Adrenal gland (tissue), 12 donors: ENCODE data around the gene DAP3. TPM values are rescaled to one million over a fixed set of nuclear protein-coding genes. Genes with fewer than 3 reads are reported as not detected.

Experiments used
- DNase-seq, 7 donors: peaks; one replicate each; pipeline ENCODE4 v3.0.0-alpha.2; 2019 to 2020
- H3K27ac ChIP-seq, 5 donors: fragments of 200-600 bp; sonication (generic) in 4 of 5; 1 replicate in 3 of 5; 2 replicates in 2 of 5; pipeline versions ENCODE4 v1.5.1 to v1.8.0; 2016 to 2020; ENCODE audit warnings: mild to moderate bottlenecking in 1 of 5
- H3K27me3 ChIP-seq: fragments of 200-600 bp; 2 replicates; pipeline ENCODE4 v1.8.0; 2021
- H3K36me3 ChIP-seq, 2 donors: fragments of 200-600 bp; replicated peaks in 1 of 2; 1 replicate in 1 of 2; 2 replicates in 1 of 2; pipeline versions ENCODE4 v1.5.1 to v1.8.0; 2018 to 2022
- H3K4me1 ChIP-seq, 2 donors: fragments of 200-600 bp; replicated peaks in 1 of 2; 1 replicate in 1 of 2; 2 replicates in 1 of 2; pipeline versions ENCODE4 v1.5.1 to v1.8.0; 2018 to 2021
- H3K4me3 ChIP-seq, 4 donors: fragments of 200-600 bp; sonication (generic) in 3 of 4; one replicate each; pipeline ENCODE4 v1.5.1; 2016 to 2018
- H3K9me3 ChIP-seq, 3 donors: fragments of 200-600 bp; sonication (generic) in 1 of 3; replicated peaks in 1 of 3; 1 replicate in 2 of 3; 2 replicates in 1 of 3; pipeline versions ENCODE4 v1.5.1 to v1.8.0; 2016 to 2021
- POLR2A ChIP-seq, 2 donors: fragments of 450-650 bp; IDR thresholded peaks; one replicate each; pipeline ENCODE4 v1.6.1; 2017; ENCODE audit warnings: antibody characterized with exemption in 2 of 2, mild to moderate bottlenecking in 2 of 2, moderate library complexity in 1 of 2
- WGBS, 4 donors: extraction: QIAGEN DNeasy Blood & Tissue Kit in 2 of 4; methylation state at CpG; one replicate each; pipeline versions ENCODE4 v1.1.5 to v1.1.7; 2013 to 2017; 5-methylcytosine and 5-hydroxymethylcytosine counted together
- intact Hi-C, 2 donors: fragments of 100-400 bp; cut with DNase I; formaldehyde crosslinking; loops; one replicate each; pipeline versions ENCODE4 v1.14.1 to v1.15.0; 2022 to 2023
- polyA plus RNA-seq, 3 donors: library from polyadenylated mRNA; stranded (reverse); fragments of 200-250 nt in 2 of 3; fragments of 350-450 nt in 1 of 3; fragmentation: Illumina TruSeq in 1 of 3; extraction: RNeasy Lipid Tissue Mini Kit (QIAGEN cat#74804) in 1 of 3; gene quantifications; one replicate each; pipeline ENCODE4 v1.2.3, GENCODE V29; 2013 to 2014
- total RNA-seq, 9 donors: library from RNA; depleted of rRNA in 4 of 9; stranded (reverse); fragments of >200 nt in 4 of 9; fragments of 120-200 nt in 1 of 9; fragmentation: NEBNext Ultra II Directional in 1 of 9; extraction: Animal tissue kit (Norgen Biotek cat#: 25700) in 1 of 9; gene quantifications; one replicate each; pipeline versions ENCODE4 v1.1.0 to v1.2.4, GENCODE V29; 2013 to 2023
- TF ChIP-seq, protein P1 (sequence below), 6 experiments: fragments of 450-650 bp in 4 of 6; fragments of 200-600 bp in 2 of 6; sonication (generic) in 1 of 6; IDR thresholded peaks; 1 replicate in 5 of 6; 2 replicates in 1 of 6; pipeline versions ENCODE4 v1.5.1 to v1.8.0; 2016 to 2021; ENCODE audit warnings: antibody characterized with exemption in 6 of 6, mild to moderate bottlenecking in 2 of 6, moderate library complexity in 1 of 6
- donor health status: healthy with polysubstance abuse.
- donor health status: Bipolar disorder and iron deficiency.
- donor health status: DM: yes; HTN: yes; CAD: no.
- donor health status: DM: no; HTN: no; CAD: no.
- donor health status: DM: no; HTN: no; CAD: no.
- donor health status: DM: yes; HTN: yes; CAD: no.

Gene DAP3
- total and polyA plus RNA-seq, 12 donors = 85.4 to 186 (median 115) TPM

DNA sequence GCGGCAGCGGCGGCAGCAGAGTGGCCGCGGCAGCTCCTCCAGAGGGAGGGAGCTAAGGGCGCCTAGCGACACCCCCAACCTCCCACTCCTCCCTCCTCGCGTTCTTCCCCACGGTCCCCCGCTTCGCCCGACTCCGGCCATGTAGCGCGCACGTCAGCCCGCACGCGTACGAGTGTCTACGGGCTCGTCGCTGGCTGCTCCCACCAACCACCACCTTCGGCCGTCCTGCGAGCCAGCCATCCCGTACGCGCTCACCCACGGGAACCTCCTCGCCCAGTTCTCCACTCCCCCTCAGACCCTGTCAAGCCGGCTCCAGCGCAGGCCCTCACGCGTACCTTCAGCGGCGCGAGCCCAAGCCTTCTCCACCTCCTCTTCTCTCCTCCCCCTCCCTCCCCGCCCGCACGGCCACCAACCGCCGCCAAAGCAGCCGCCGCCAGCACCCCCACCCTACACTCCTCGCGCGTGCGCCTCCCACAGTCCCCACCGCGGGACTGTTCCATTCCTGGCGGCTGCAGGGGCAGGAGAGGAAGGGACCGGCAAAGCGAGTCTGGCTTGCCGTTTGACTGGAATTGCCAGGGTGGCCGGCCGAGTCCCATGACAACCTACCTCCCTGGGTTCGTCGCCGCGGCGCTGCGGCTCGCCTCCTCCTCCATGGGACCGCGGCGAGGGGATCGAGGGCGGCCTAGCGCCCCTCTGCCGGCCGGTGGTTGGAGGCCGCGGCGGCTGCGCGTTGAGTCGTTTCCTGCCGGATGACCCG lies 389 bp upstream of the DAP3 start, which contains the start of gene YY1AP1:
Gene YY1AP1, minus strand, starts transcription at position 451 of the 757 bp plus-strand sequence. CDS start 8,338 bp downstream, outside the sequence.
- Histone ChIP-seq H3K4me3 (peak within 1 kb of the TSS; percentile 85 to 96 (median 89)), H3K36me3 (no peaks in the 10 kb centered on the region), H3K4me1 (peaks cover 6 to 42% of the 10 kb centered on the region in 2 donors), H3K27ac (peak within 1 kb of the TSS; percentile 91 to 99 (median 96)), H3K27me3 (no peaks in the 10 kb centered on the region), H3K9me3 (no peaks in the 10 kb centered on the region)
- TF ChIP-seq, protein P1, sequence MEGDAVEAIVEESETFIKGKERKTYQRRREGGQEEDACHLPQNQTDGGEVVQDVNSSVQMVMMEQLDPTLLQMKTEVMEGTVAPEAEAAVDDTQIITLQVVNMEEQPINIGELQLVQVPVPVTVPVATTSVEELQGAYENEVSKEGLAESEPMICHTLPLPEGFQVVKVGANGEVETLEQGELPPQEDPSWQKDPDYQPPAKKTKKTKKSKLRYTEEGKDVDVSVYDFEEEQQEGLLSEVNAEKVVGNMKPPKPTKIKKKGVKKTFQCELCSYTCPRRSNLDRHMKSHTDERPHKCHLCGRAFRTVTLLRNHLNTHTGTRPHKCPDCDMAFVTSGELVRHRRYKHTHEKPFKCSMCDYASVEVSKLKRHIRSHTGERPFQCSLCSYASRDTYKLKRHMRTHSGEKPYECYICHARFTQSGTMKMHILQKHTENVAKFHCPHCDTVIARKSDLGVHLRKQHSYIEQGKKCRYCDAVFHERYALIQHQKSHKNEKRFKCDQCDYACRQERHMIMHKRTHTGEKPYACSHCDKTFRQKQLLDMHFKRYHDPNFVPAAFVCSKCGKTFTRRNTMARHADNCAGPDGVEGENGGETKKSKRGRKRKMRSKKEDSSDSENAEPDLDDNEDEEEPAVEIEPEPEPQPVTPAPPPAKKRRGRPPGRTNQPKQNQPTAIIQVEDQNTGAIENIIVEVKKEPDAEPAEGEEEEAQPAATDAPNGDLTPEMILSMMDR (IDR thresholded peaks at IDR 0.05) = peak in 3 of 6 experiments; percentile 32 to 40 (median 34)
- peak; percentile 32 to 74 for TF ChIP-seq POLR2A (IDR thresholded peaks at IDR 0.05)
- WGBS, 4 donors = 0 to 1% (median 0%) methylated on average over 16 to 81 of the region's 81 CpGs
- DNase-seq = peak; percentile 91 to 95 (median 93)
- intact Hi-C loops = no loop called here

DNA sequence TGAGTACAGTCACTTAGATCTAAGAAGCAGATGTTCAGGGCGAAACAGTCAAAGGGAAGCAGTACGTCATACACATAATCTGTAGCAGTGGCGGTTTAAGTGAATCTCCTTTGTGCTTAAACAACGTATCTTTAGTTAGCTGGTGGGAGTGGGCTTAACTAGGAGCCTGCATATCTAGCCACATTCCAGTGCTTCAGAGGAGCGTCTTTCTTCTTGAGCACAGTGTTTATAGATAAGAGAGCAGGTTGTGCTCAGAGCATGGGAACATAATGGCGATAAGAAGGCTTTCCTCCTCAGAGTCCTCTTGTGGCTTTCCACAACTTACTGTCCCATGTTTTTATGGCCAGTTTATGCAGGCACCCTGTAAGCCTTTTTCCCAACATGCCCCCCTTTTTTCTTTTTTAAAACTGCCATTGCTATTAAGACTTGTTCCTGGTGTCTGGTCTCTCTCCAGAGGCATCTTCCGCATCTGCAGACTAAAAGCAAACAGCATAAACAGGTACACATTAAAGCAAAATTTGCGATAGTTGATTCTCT lies 3.2 kb downstream of the DAP3 start:
- DNase-seq = no peak
- TF ChIP-seq POLR2A (IDR thresholded peaks at IDR 0.05) = no peak
- TF ChIP-seq, protein P1 (IDR thresholded peaks at IDR 0.05) = no peak
- Histone ChIP-seq H3K27ac (no peak overlapping the region), H3K4me1 (peaks cover 12 to 25% of the 10 kb centered on the region in 2 donors), H3K36me3 (no peaks in the 10 kb centered on the region), H3K4me3 (no peak overlapping the region), H3K27me3 (no peaks in the 10 kb centered on the region), H3K9me3 (no peaks in the 10 kb centered on the region)
- 94 to 98% (median 96%) methylated on average over 8 of the region's 8 CpGs for WGBS, 4 donors
- intact Hi-C loops = no loop called here

DNA sequence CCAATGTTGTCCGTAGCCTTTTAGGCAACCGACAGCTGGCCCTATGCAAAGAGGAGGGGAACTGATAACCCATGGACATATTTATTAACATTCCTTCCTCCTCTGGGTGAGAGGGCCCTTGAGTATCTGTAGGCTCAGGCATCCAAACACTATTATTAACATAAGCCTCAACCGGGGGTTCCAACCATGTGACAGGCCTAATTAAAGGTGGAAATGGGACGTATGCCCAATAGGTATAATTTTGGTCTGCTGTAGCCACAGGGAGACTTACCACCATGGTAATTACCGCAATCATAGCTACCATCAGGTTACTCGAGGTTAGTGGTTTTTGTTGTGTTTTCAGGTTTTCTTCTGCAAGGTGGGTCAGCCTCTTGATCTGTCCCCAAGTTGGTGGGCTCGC lies 5.3 kb downstream of the DAP3 start:
- DNase-seq = no peak
- Histone ChIP-seq H3K4me3 (no peak overlapping the region), H3K27me3 (no peaks in the 10 kb centered on the region), H3K36me3 (no peaks in the 10 kb centered on the region), H3K9me3 (no peaks in the 10 kb centered on the region), H3K4me1 (peaks cover 12 to 25% of the 10 kb centered on the region in 2 donors), H3K27ac (no peak overlapping the region)
- TF ChIP-seq POLR2A (IDR thresholded peaks at IDR 0.05) = no peak
- TF ChIP-seq, protein P1 (IDR thresholded peaks at IDR 0.05) = no peak
- 88 to 99% (median 93%) methylated on average over 6 to 7 of the region's 7 CpGs for WGBS, 4 donors
- intact Hi-C loops = no loop called here

DNA sequence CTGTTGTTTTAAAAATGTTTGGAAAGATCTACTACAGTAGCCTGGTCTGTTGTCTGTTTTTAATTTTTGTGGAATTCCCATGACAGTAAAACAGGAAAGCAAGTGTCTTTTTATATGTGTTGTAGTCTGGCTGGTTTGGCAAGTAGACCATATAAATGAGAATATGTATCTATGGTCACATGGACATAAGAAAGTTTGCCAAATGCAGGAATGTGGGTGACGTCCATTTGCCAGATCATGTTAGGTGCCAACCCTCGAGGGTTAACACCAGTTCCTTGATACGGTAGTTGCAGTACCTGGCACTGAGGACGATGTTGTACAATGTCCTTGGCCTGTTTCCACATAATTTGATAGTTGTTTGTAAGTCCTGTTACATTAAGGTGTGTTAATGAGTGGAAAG lies 6.2 kb downstream of the DAP3 start:
- H3K9me3 ChIP-seq = no peaks in the 10 kb centered on the region
- no peak overlapping the region for H3K4me3 ChIP-seq
- TF ChIP-seq, protein P1 (IDR thresholded peaks at IDR 0.05) = no peak
- no peak for TF ChIP-seq POLR2A (IDR thresholded peaks at IDR 0.05)
- WGBS, 4 donors = 30 to 49% (median 35%) methylated on average over 4 of the region's 4 CpGs
- peaks cover 6 to 18% of the 10 kb centered on the region in 2 donors for H3K4me1 ChIP-seq
- no peaks in the 10 kb centered on the region for H3K27me3 ChIP-seq
- peak in 1 of 7 donors; percentile 31 for DNase-seq
- no peak overlapping the region for H3K27ac ChIP-seq
- no peaks in the 10 kb centered on the region for H3K36me3 ChIP-seq
- intact Hi-C loops = no loop called here
